HG02623 (cell line): ENCODE data around the gene SPPL2C.
"Not testable (repeated sequence)": the region's sequence is repeated elsewhere in the genome, so short reads cannot be mapped to it uniquely, and the experiment has no call there.

Source experiments
- ATAC-seq: cut with Tn5 transposase; IDR thresholded peaks from one replicate; pipeline ENCODE4 v1.9.1; 2021; ENCODE audit warnings: moderate library complexity; ENCODE audit not compliant: unreplicated experiment

The SPPL2C gene

DNA sequence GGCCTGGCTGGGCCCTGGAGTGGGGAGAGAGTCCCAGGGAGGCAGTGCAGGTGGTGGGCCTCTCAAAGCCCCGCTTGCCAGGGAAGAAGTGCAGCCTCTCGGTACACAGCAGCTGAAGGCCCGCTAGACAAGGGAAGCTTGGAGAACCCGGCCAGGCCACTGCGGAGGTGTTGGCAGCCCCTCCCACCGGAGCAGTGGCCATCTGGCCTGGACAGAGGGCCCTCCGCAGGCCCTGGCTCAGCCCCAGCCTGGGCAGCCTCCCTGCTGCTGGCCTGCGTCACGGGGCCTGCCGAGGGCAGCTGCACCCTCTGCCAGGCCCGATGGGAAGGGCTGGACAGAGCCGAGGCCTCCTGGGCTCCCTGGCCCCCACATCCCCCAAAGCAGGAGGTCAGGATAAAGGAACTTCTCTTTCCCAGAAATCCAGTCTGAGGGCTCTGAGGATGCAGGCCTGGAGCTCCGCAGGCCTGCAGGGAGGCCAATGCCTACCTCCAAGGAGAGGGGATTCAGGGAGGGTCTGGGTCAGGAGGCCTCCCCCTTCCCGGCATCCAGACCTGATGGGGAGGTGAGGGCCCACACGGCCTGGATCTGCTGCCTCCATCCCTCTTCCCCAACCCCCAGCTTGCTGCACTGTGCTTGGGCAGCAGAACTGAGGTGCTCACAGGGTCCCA, 4.3 kb downstream of the SPPL2C start:
- no peak for ATAC-seq

- ATAC-seq = no peak
Observed at GRCh38 chr17:45849536-45849990, 4.9 kb downstream of the SPPL2C start.

GRCh38 chr17:45850011-45850410, 5.3 kb downstream of the SPPL2C start:
- ATAC-seq = no peak

DNA sequence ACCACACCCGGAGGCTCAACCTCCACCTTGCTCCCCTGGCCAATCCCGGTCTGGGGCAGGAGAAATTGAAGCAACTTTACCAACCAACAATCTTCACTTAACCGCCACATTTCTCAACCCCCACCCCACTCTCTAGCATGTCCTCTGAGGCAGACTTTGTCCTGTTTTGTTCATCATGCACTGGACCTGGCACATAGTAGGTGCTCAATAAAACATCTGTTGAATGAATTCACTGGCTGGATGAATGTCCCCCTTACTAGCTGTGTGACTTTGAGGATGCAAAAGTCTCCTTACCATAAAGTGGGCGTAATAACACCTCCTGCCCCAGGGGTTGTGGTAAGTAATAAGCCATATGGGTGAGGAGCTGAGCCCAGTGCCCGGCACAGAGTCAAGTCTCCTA, 5.8 kb downstream of the SPPL2C start:
- no peak for ATAC-seq

DNA sequence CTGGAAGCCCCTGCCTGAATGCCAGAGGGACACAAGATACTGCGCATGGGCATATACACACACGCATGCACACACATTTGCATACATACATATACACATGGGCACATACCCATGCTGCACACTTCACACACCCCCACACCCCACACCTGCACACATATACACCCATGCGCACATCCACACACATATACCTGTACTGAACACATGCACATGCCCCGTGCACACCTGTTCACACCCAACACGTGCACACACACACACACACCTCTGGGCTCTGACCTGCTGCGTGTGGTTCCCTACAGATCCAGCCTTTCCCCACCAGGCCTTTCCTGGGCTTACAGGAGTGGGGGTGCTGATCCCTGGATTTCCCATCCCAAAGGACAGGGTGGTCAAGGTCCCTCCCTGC, 6.3 kb downstream of the SPPL2C start:
- ATAC-seq = no peak

DNA sequence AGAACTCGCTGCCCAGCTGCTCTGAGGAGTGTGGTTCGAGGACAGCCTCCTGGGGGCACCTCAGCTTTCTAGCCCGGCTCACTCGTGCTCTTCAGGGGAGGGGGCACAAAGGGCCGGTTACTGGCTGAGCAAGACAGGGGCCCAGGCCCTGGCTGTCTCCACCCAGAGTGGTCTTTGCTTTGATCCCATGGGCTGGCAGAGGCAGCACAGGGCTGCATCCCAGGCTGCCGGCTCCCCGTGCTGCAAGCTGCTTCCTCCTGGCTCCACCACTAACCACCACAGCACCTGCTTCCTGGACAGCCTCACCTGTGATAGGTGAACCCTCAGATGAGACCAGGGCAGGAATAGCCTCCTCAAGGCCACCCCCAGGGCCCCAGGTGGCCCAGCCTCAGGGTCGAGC, 6.8 kb downstream of the SPPL2C start:
- ATAC-seq = no peak

- ATAC-seq = no peak
Observed at GRCh38 chr17:45851873-45852272, 7.2 kb downstream of the SPPL2C start.

- ATAC-seq = no peak
Observed at GRCh38 chr17:45852535-45853297, 8.0 kb downstream of the SPPL2C start.

GRCh38 chr17:45854209-45854608, 9.5 kb downstream of the SPPL2C start:
- no peak for ATAC-seq

- ATAC-seq = no peak
Observed at GRCh38 chr17:45855691-45856336, 11.1 kb downstream of the SPPL2C start.

GRCh38 chr17:45857977-45858708, 13.5 kb downstream of the SPPL2C start:
- ATAC-seq = no peak

- ATAC-seq = no peak
Observed at GRCh38 chr17:45861165-45861564, 16.5 kb downstream of the SPPL2C start.

- ATAC-seq = not testable (repeated sequence)
Observed at GRCh38 chr17:45862127-45862526, 17.4 kb downstream of the SPPL2C start.

DNA sequence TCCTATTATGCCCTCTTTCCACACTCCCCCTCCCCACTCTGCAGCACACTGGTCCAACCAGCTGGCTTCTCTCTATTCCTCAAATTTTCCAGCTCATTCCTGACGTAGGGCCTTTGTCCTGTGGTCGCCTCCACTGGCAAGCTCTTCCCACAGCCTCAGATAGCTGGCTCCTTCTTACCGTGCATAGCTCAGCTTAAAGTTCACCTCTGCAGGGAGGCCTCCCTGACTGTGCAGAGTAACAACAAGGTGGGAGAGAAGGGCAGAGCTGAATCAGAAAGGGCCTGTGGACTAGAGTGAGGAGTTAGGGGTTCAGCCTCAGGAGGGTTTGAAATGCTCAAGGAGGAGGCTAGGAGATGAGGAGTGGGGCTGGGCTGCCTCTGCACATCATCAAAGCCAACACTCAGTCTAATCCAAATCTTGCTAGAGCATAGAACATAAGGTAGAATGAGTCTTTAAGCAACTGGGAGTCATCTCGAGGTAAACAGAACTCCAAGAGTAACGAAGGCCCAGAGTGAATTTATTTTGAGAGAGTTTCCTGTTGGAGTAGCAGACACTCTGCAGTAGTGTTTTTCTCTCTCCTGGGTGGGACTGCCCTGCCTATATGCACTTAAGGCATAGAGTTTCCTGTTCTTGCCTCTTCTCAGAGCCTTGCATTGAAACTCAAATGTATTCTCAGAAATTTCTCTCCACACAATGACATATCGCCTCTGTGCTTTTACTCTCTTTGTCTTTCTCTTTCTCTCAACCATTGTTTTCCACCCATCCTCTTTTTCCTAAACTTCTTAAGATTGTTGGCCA, 19.4 kb downstream of the SPPL2C start:
- no peak for ATAC-seq

- ATAC-seq = no peak
Observed at GRCh38 chr17:45867171-45867570, 22.5 kb downstream of the SPPL2C start.

- ATAC-seq = no peak
Observed at GRCh38 chr17:45867702-45868101, 23.0 kb downstream of the SPPL2C start.

GRCh38 chr17:45868276-45868675, 23.6 kb downstream of the SPPL2C start:
- ATAC-seq = no peak

DNA sequence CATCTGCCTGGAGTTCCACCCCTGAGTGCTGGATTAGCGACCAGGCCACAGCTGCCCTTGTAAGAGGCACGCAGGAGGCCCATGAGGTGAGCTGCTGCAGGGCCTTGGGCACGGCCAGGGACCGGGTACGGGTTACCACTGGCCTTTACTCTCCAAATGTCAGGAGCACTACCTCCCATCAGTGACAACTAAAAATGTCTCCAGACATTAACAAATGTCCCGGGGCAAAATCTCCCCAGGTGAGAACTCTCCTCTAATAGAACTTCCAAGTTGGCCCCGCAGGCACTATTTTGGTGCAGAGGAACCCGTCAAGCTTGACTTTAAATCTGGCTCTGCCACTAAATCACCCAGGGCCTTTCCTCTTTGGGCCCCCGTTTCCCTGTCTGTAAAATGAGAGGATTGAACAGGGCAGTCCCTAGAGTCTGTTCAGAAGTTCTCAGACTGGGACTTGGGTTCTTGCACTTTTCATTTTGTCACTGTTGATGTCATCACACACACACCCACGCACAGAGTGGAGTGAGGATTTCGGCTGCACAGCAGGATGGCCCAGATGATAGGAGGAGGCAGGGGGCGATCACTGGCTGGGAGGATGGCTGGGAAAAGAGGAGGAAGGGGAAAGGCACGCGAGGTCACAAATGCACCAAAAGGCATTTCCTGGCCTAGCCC, 25.1 kb downstream of the SPPL2C start:
- ATAC-seq = no peak

DNA sequence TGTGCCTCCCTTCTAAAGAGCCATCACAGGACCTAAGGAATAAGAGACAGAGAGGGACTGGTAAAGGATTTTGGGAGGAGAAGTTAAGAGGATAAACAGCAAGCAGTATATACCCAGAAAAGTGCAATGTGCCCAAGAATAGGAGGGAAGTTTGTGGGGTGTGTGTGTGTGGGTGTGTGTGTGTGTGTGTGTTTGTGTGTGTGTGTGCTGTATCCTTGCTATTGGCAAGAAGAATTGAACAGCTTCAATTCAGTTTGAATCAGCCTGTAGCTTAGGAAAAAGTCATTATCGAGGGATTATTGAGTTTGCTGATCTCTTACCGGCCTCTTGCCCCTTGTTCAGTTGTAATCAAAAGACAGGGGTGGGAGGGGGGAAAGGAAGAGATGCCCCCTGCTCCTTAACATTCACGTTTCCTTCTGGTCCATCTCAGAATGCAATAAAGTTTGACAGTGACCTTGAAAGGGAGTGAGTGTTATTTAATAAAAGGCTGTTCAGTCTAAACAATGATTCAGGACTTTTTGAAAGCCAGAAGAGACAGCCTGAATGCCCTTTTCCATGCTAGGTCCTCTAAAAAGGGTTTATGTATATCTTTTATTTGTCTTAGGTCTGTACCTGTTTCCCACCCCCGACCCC, 25.8 kb downstream of the SPPL2C start:
- no peak for ATAC-seq

GRCh38 chr17:45871718-45872117, 27.0 kb downstream of the SPPL2C start:
- ATAC-seq = no peak
